Medulla oblongata (tissue), 1 donor: ENCODE measurements around the gene TOR1B.

Source experiments
- DNase-seq: peaks from one replicate; pipeline ENCODE4 v3.0.0-alpha.2; 2015; ENCODE audit errors: extremely low spot score

The TOR1B gene

DNA sequence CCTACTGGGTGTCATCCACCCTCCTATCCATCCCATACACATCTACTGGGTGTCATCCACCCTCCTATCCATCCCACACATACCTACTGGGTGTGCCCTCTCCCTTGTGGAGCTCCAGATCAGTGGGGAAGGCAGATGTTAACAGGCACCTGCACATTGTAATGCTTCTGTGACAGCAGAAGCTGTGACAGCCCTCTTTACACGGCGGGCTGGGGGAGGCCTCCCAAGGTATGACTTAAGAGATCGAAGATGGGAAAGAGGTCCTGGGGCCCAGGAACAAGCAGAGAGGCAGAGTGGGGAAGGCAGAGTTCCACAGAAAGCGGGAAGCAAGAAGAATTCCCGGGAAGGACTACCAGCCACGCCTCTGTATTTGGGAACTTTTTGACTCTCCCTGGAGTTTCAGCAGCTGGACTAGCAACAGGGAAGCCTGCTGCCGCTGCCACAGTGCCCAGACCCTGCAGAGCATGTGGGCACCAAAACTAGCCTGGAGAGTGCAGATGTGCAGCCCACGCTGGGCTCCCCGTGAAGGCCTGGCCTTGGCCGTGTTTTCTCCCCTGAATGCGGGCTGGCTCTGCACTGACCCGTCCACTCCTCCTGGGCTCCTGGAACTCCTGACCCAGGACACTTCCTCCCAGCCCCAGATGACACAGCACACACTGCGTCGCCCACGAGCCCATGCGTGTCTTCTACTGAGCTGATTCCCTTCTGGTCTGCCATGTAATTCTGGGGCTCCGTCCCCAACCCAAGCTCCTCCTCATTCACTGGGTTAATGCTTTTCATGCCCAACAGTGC lies 11.6 kb downstream of the TOR1B start:
- no peak for DNase-seq

DNA sequence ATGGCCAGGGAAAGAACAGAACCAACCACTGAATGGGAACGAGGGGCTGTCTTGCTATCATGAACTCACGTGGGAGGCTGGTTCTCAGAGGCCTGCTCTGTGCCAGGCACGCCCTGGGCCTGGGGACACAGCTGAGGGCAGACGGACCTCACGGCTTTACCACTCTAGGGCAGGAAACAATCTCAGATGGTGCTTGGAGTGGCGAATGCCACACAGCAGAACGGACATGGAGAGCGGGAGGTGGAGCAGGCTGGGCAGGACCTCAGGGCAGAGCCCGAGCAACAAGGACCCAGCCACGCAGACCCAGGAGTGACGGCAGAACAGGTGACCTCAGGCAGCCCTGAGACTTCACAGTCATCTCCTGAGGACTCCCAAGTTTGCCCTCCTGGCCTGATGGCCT lies 12.3 kb downstream of the TOR1B start:
- no peak for DNase-seq

DNA sequence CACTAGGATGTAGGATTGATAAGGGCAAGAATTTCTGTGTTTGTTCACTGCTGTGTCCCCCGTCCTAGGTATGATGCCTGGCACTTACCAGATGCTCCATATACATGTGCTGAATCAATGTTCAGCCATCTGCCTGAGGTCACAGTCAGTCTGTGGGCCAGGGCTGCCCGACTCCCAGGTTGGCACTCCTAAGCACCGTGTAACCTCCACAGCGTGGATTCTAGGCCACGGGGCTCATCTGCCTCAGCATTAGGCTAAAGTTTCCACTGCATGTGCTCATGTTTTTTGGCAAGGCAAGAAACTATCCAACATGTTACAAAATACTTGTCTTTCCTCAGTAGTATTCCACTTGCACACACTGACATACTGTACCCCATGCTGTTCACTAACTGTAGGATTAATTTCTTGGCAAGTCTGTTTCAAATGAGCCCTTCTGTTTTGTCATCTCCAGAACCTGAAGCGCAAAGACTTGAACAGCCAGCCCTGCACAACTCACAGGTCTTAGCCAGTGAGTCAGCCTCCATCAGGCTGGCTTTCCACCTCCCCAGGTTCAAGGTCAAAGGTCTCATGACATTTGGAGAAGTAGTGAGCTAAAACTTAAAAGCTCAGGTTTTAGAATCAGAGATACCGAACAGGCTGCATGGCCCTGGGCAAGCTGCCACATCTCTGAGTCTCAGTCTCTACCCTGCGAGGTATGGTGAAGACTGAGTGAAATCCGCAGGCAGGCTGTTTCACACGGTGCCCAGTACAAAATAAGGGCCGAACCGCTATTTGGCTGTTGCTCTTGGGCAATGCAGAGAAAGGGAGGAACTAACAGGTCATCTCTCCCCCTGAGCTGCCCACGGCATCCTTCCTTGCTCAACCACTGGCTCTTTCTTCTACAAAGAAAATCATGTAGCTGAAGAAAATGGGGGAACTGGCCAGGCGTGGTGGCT lies 13.8 kb downstream of the TOR1B start:
- DNase-seq = no peak

DNA sequence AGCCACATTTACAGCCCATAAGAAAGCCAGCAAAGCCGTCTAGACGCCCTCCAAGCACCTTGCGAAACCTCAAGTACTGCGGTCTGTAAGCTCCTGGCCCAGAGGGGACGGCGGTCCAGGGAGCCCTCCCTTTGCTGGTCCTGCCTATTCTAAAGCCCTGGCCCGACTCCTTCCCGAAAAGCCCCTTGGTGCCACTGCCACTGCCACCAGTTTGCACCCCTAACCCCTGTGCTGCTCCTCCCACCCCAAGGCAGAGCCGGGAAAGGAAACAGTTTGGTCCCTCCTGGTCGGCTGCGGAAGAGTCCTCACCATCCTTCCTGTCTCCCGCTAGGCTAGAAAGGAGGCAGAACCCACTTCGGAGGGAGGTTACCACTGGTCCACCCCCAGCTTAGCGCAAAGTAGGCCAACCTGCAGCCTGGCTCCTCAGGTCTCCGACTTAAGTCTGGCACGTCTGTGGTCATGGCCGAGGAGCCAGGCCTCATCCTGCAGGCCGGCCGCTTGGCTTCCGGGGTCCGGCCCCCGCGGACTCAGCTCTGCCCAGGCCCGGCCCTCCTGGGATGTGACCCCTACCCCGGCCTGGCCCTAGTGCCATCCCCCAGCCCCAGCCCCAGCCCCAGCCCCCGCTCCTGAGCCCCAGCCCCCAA lies 20.0 kb downstream of the TOR1B start:
- no peak for DNase-seq

DNA sequence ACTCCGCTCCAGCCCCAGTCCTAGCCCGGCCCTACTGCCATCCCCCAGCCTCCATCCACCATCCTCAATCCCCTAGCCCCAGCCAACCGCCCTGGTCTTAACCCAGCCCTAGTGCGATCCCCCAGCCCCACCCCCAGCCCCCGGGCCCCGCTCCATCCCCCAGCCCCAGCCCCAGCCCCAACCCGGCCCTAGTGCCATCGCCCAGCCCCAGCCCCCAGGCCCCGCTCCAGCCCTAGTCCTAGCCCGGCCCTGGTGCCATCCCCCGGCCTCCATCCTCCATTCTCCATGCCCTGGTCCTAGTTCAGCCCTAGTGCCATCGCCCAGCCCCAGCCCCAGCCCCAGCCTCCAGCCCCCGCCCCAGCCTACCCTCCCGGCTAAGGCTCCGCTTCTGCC lies 20.6 kb downstream of the TOR1B start:
- DNase-seq = no peak

DNA sequence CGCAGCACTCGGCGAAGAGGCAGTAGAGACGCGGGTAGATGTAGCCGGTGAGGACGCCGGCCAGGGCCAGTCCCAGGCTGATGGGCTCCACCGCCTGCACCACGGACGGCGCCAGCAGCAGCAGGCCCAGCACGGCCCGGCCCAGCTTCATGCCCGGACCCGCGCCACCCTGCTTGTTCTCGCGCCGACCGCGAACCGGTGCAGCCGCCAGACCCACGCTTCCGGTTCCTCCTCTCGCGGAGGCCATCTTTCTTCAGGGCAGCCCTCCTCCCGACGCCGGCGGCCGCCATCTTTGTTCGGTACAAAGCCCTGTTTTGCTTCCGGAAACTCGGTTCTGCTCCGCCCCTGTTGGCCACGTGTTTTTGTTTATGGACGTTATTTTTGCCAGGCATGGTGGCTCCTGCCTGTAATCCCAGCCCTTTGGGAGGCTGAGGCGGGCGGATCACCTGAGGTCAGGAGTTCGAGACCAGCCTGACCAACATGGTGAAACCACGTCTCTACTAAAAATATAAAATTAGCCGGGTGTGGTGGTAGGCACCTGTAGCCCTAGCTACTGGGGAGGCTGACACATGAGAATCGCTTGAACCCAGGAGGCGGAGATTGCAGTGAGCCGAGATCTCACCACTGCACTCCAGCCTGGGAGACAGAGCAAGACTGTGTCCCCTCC lies 21.1 kb downstream of the TOR1B start, which contains the start of gene TOR1A:
Gene TOR1A (minus strand): TSS at position 202 of the 667 bp plus-strand sequence. CDS start 51 bp downstream, at position 151.
- DNase-seq = peak; percentile 95

DNA sequence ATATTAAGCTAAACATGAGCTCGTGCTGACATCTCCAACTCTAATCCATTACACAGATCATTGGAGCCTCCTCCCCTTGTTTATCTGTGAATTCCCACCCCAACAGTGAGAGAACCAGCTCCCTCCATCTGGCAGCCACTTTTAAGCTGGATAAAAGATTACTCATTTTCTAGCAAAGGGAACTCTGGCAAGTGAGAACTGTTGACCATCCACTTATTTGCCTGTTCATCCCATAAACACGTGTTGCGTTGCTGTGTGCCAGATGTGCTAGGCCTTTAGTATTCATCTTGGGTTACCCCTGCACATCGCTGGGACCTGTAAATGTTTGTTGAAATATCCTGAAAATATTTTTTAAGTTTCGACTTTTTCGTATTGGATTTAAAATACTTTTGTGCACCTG lies 23.4 kb downstream of the TOR1B start:
- no peak for DNase-seq

DNA sequence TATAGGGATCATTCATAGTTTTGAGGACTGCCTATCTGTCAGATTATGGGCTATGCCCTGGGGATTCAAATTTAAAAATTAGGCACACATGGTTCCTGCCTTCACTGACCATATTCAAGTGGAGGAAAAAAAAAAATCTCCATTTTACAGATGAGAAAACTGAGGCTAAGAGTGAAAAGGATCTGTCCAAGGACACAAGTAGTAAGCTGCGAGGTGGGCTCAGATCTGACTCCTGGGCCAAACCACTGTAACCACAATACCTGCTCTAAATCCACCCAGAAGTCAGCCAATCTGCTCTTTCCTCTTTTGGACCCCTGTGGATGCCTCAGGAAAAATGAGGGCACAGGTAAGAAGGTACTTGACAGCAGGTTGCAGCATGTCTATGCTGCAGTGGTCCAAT lies 23.8 kb downstream of the TOR1B start:
- no peak for DNase-seq

DNA sequence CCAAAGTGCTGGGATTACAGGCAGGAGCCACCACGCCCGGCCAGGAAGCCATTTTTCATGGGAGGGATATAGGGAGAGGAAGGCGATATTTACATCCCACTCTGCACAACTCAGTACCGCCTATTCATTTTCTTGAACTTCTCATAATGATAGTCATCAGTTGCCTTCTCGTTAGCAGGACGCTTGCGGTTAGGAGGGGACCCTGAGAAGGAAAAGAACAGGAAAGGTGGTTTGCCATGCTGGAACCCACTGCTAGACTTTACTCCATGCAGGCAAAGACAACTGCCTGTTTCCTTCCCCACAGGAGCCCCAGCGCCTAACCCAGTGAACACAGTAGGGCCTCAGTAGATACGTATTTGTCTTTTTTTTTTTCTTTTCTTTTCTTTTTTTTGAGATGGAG lies 25.1 kb downstream of the TOR1B start:
- DNase-seq = no peak

DNA sequence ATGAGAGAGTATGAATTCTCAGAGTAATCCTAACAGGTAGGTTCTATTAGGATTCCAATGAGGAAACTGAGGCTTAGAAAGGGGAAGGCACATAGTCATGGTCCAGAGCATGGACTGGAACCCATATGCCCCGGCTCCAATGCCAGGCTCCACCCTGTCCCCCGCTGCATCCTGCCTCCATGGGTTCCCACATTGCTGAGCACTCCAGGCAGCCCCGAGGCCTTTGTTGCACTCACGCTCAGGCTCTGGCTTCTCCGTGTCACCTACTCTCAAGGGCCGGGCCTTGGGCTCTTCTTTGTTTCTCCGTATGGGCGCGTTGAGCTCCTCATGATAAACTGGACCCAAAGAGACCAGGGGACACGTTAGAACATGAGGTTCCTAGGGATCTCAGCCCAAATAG lies 26.0 kb downstream of the TOR1B start:
- DNase-seq = no peak

DNA sequence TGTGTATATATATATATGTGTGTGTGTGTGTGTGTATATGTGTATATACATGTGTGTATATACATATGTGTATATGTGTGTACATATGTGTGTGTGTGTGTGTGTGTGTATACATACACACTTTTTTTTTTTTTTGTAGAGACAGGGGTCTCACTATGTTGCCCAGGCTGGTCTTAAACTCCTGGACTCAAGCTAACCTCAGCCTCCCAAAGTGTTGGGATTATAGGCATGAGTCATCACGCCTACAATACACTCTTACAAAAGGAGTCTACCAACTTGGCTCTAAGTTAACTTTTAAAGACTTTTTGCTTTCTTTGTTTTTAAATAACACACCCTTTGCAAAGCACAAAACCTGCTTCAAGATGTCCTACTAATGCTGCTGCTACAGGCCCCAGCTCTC lies 30.0 kb downstream of the TOR1B start:
- no peak for DNase-seq

DNA sequence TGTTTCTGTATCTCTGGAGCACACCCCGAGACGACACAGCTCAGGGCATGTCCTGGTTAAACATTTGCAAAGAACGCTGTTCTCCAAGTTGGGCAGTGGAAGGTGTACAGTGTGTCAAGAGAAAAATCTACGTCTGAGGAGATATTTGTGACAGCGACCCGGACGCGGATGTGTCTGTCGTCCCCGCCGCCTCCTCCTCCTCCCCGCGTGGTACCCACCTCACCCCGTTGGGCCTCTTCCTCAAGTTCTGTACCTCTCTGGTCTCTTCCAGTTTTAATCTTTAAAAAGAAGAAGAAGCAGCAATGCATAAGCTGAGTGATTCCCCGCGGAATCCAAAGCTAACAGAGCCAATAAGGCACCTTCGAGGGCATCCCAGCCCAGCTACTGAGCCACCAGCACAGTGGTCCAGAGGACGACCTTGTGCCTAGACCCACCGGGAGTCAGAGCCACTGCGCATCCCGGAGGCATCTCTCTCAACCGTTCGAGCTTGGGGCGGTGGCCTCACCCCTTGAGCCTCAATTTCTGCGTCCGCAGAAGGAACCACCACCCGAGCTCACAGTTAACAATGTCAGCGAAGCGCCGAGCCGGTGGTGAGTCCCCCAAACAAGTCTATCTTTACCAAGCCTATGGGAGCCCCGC lies 31.6 kb downstream of the TOR1B start:
- no peak for DNase-seq

DNA sequence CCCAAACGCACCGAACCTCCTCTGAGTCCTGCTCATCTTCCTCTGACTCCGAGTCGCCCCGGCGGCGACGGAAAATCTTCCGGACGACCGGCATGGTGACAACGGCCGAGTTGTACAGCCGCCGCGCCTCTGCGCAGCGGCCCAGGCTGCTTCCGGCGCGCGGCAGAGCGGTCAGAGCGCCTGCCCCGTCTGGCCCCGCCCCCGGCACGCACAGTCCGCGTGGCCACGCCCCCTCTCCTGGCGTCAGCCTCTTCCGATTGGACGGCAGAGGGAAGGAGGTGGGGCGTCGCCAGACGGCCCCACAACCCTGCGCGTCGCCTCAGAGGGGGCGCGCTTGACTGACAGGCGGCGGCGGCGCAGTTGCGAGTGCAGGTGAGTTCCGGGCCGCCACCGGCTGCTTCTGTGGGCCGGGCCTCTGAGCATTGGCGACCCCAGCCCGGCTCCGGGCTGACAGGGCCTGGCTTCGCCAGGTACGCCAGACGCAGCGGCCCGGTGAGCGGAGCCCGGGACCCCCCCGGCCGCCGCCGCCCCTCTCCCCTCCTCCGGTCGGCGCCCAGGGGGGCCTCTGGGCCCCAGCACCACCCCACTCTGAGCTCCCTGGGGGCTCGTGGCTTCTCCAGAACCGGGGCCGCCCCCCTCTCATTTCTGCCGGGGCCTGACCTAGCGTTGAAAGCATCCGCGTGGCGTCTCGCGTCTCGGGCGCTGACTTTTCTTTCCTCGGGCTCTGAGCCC lies 32.3 kb downstream of the TOR1B start, which contains the start of the genes C9orf78 and USP20:
Gene C9orf78 (minus strand): TSS at position 148 of the 732 bp plus-strand sequence. CDS start 54 bp downstream, at position 94.
Gene USP20 (plus strand): TSS at position 331 of the 732 bp plus-strand sequence. CDS start 17,098 bp downstream, outside the sequence.
- DNase-seq = peak; percentile 98

DNA sequence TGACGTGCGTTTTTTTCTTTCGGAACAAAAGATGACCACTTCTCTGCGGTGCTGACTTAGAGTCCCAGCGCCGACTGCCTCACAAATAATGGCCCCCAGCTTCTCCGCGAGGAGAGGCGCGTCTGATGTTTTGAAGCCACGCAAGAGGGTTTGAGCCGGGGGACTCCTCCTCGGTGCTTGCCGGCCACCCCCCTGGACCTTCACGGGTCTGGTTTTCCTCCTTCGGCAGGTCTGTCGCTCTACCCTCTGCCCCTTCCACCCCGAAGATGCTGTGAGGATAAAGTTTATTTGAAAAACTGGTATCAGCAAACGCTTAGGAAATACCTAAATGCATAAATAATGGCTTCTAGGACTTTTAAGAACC lies 32.9 kb downstream of the TOR1B start:
- no peak for DNase-seq

DNA sequence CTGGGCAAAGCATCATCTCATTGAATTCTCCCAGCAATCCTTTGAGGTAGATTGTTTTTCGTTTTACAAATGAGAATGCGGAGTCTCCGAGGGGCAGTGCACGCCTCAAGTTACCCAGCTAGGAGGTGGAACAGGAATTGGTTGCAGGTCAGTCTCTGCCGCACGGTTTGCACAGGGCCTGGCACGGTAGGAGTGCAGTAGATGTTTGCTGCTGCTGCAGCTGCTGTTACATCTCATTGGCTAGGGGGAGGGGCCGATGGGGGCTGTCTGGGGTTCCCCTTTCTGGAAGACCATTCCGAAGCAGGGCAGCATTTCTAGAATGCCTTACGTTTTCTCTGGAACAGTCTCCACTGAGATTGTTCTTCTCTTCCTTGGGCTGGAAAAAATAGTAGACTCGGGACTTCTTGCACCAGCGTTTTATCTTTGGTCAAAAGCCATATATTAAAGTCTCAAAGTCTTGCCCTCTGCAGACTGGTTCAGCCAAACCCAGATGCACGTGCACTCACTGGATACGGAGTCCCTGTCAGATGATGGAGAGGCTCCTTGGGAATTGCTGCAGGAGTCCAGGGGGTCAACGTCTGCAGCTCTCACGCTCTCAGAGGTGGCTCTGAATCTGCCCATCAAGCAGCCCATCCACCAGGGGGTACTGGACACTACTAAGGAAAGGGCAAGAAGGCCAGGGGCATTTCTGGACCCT lies 33.5 kb downstream of the TOR1B start:
- no peak for DNase-seq

DNA sequence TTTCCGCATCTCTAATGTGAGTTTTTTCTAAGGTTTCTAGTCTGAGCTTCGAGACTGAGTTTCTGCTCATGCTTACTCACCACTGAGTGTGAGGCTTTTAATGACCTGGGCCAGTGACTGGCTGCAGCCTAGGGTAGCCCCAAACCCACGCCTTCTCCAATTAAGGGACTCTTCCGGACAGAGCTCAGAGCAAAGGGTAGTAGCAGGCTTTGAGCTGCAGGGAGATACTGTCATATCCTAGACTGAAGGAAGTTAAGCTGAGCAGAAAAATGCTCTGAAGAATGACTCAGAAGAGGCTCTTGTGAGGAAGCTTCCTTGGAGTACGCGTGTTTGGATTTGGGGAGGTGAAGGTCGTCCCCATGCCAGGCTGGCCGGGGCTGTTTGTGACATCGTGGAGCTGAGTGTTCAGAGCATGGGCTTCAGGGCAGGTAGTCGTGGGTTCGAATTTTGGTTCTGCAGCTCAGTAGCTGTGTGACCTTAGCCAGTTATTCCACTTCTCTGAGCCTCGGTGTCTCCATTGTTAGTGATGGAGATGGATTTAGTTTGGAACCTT lies 35.8 kb downstream of the TOR1B start:
- DNase-seq = no peak

DNA sequence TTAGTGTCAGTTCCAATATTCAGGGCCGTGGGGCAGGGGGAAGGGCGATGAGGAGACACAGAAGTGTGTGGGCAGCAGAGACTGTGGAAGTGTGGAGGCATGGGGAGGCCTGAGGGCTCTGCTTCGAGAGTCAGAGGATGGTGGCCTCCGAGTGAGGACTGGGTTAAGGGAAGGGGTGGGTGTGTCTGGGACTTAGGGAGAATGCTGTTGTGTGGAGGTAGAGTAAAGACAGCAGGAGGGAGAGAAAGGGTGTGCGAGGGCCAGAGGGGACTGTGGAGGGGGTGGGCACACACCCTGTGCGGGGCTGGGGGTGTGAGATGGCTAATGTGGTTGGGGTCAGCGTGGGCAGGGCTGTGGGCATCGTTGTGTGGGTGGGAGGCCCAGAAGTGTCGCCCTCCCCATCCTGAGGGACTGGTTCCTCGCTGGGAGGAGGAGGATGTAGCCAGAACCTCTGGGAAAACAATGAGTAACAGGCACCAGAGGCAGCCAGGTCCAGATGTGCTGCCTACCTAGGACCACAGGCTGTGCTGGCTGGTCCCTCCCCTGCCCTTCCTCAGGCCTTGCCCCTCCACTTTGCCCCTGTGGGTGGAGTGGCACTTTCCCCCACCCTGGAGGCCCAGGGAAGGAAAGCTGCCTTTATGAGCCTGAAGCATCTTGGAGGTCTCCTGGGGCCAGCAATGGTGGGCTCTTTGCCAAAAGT lies 36.5 kb downstream of the TOR1B start:
- DNase-seq = no peak

DNA sequence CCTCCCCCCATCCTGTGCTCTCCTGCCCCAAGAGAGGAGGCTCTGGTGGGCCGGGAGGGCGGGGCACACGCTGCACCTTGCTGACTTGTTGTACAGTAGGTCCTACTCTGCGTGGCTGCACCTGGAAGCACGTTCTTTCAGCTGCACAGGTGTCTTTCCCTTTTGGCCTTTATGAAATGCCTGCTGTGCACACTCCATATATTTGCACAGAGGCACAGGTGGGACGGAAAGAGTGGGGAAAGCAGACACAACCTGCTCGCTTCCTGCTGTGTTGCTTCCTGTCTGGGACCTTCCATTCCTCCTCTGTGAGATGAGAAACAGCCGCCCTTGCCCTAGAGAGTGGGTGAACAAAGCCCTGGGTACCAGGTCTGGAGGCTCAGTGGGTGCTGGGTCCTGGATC lies 37.0 kb downstream of the TOR1B start:
- no peak for DNase-seq

DNA sequence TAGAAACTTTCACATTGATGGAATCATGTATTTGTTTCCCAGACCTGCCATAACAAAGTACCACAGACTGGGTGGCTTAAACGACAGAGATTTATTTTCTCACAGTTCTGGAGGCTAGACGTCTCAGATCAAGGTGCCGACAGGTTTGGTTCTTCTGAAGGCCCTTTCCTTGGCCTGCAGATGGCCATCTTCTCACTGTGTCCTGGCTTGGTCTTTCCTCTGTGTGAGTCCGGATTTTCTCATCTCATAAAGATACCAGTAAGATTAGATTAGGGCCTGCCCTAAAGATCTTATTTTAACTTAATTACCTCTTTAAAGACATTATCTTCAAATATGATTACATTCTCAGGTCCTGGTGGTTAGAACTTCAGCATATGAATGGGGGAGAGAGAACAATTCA lies 38.1 kb downstream of the TOR1B start:
- no peak for DNase-seq
